Neural progenitor cell (in vitro differentiated cells): Measurements from ENCODE around the gene ASTN2. TPM values are rescaled to one million over a fixed set of nuclear protein-coding genes. Genes with fewer than 3 reads are reported as not detected.

Source experiments
- DNase-seq: peaks from one replicate; pipeline ENCODE4 v3.0.0-alpha.2; 2016; ENCODE audit warnings: low spot score
- H2AFZ ChIP-seq: fragments of 200-600 bp; sonication (generic); replicated peaks from 2 replicates; pipeline ENCODE4 v1.6.1; 2016; ENCODE audit warnings: antibody characterized with exemption
- H3F3A ChIP-seq: fragments of 200-600 bp; sonication (generic); 2 replicates; pipeline ENCODE4 v1.6.1; 2016; ENCODE audit warnings: antibody characterized with exemption, low read depth
- H3K27ac ChIP-seq: fragments of 200-600 bp; sonication (generic); 2 replicates; pipeline ENCODE4 v1.5.1; 2016; ENCODE audit warnings: mild to moderate bottlenecking
- H3K27me3 ChIP-seq: fragments of 200-600 bp; sonication (generic); 2 replicates; pipeline ENCODE4 v1.6.1; 2016; ENCODE audit warnings: mild to moderate bottlenecking, moderate library complexity
- H3K36me3 ChIP-seq: fragments of 200-600 bp; sonication (generic); 2 replicates; pipeline ENCODE4 v1.5.1; 2016
- H3K4me1 ChIP-seq: fragments of 200-600 bp; sonication (generic); 2 replicates; pipeline ENCODE4 v1.6.1; 2016; ENCODE audit warnings: mixed run types
- H3K4me2 ChIP-seq: fragments of 200-600 bp; sonication (generic); 2 replicates; pipeline ENCODE4 v1.6.1; 2016
- H3K4me3 ChIP-seq: fragments of 200-600 bp; sonication (generic); 2 replicates; pipeline ENCODE4 v1.5.1; 2016
- H3K79me2 ChIP-seq: fragments of 200-600 bp; sonication (generic); 2 replicates; pipeline ENCODE4 v1.6.1; 2016; ENCODE audit warnings: low read depth
- H3K9ac ChIP-seq: fragments of 200-600 bp; sonication (generic); 2 replicates; pipeline ENCODE4 v1.6.1; 2016
- H3K9me3 ChIP-seq: fragments of 200-600 bp; sonication (generic); 2 replicates; pipeline ENCODE4 v1.5.1; 2016; ENCODE audit warnings: low read depth
- H4K20me1 ChIP-seq: fragments of 200-600 bp; sonication (generic); 2 replicates; pipeline ENCODE4 v1.6.1; 2016; ENCODE audit warnings: low read depth
- H3K27ac Mint-ChIP-seq: 3 replicates; pipeline ENCODE4 v1.8.0; 2021; ENCODE audit warnings: mixed read lengths
- H3K27me3 Mint-ChIP-seq: 2 replicates; pipeline ENCODE4 v1.8.0; 2022; ENCODE audit warnings: low read depth, mild to moderate bottlenecking, inconsistent platforms, moderate library complexity, mixed read lengths; ENCODE audit not compliant: insufficient read depth
- H3K36me3 Mint-ChIP-seq: 3 replicates; pipeline ENCODE4 v1.8.0; 2021; ENCODE audit warnings: mixed read lengths
- H3K4me1 Mint-ChIP-seq: 3 replicates; pipeline ENCODE4 v1.8.0; 2021; ENCODE audit warnings: mixed read lengths
- H3K4me3 Mint-ChIP-seq: 3 replicates; pipeline ENCODE4 v1.8.0; 2021; ENCODE audit warnings: mild to moderate bottlenecking, moderate library complexity, mixed read lengths
- H3K9me3 Mint-ChIP-seq: 3 replicates; pipeline ENCODE4 v1.8.0; 2020; ENCODE audit warnings: mixed read lengths
- CTCF ChIP-seq: fragments of 200-600 bp; sonication (generic); IDR thresholded peaks from 2 replicates; pipeline ENCODE4 v1.5.1; 2017; ENCODE audit warnings: antibody characterized with exemption, mild to moderate bottlenecking
- EZH2 ChIP-seq: fragments of 200-600 bp; sonication (generic); IDR thresholded peaks from 2 replicates; pipeline ENCODE4 v1.6.1; 2017; ENCODE audit warnings: antibody characterized with exemption, mild to moderate bottlenecking, moderate library complexity
- EZH2phosphoT487 ChIP-seq: fragments of 200-600 bp; sonication (generic); IDR thresholded peaks from 2 replicates; pipeline ENCODE4 v1.6.1; 2017; ENCODE audit warnings: antibody characterized with exemption
- total RNA-seq: library from RNA; depleted of rRNA; stranded (reverse); fragments of >200 nt; gene quantifications from 2 replicates; pipeline ENCODE4 v1.2.3, GENCODE V29; 2015; ENCODE audit warnings: low replicate concordance

Gene ASTN2
- total RNA-seq, 1 donor from 2014 or later, result 8.0 TPM

GRCh38 chr9:116737152-116737546, 677.7 kb downstream of the ASTN2 start:
- Histone ChIP-seq H2AFZ (no peak overlapping the region), H3K27ac (no peak overlapping the region), H3K4me1 (no peaks in the 10 kb centered on the region), H3K9ac (no peak overlapping the region), H3F3A (no peaks in the 10 kb centered on the region), H3K9me3 (no peaks in the 10 kb centered on the region), H3K4me3 (no peak overlapping the region), H3K79me2 (no peaks in the 10 kb centered on the region), H4K20me1 (no peaks in the 10 kb centered on the region), H3K36me3 (no peaks in the 10 kb centered on the region), H3K4me2 (no peak overlapping the region), H3K27me3 (no peaks in the 10 kb centered on the region)
- peak; percentile 95 for DNase-seq
- no peaks in the 10 kb centered on the region for H3K4me1 Mint-ChIP-seq
- H3K9me3 Mint-ChIP-seq, result no peaks in the 10 kb centered on the region
- no peaks in the 10 kb centered on the region for H3K36me3 Mint-ChIP-seq
- TF ChIP-seq EZH2 (no peak), CTCF (peak; percentile 92), EZH2phosphoT487 (no peak)
- H3K27ac Mint-ChIP-seq, result no peak overlapping the region
- no peak overlapping the region for H3K4me3 Mint-ChIP-seq
- H3K27me3 Mint-ChIP-seq, result peaks cover 5% of the 10 kb centered on the region

GRCh38 chr9:116736399-116737151, 678.3 kb downstream of the ASTN2 start:
- no peak overlapping the region for H3K27ac Mint-ChIP-seq
- no peak for DNase-seq
- H3K36me3 Mint-ChIP-seq, result no peaks in the 10 kb centered on the region
- H3K27me3 Mint-ChIP-seq, result peaks cover 2% of the 10 kb centered on the region
- no peaks in the 10 kb centered on the region for H3K4me1 Mint-ChIP-seq
- H3K27ac ChIP-seq, result no peak overlapping the region
- no peaks in the 10 kb centered on the region for H4K20me1 ChIP-seq
- H3K9me3 Mint-ChIP-seq, result no peaks in the 10 kb centered on the region
- no peaks in the 10 kb centered on the region for H3K4me1 ChIP-seq
- H3K9me3 ChIP-seq, result no peaks in the 10 kb centered on the region
- H3K4me3 Mint-ChIP-seq, result no peak overlapping the region
- H3K79me2 ChIP-seq, result no peaks in the 10 kb centered on the region
- H3K4me3 ChIP-seq, result no peak overlapping the region
- TF ChIP-seq CTCF, result no peak
- TF ChIP-seq EZH2phosphoT487, result no peak
- TF ChIP-seq EZH2, result no peak
- no peaks in the 10 kb centered on the region for H3K36me3 ChIP-seq
- no peak overlapping the region for H2AFZ ChIP-seq
- H3K4me2 ChIP-seq, result no peak overlapping the region
- no peak overlapping the region for H3K9ac ChIP-seq
- no peaks in the 10 kb centered on the region for H3F3A ChIP-seq
- H3K27me3 ChIP-seq, result no peaks in the 10 kb centered on the region

- H3K36me3 ChIP-seq, result no peaks in the 10 kb centered on the region
- no peak overlapping the region for H3K27ac Mint-ChIP-seq
- H3F3A ChIP-seq, result no peaks in the 10 kb centered on the region
- no peaks in the 10 kb centered on the region for H3K27me3 ChIP-seq
- H3K4me1 Mint-ChIP-seq, result no peaks in the 10 kb centered on the region
- H3K36me3 Mint-ChIP-seq, result no peaks in the 10 kb centered on the region
- H3K4me1 ChIP-seq, result no peaks in the 10 kb centered on the region
- no peak for DNase-seq
- H3K4me3 Mint-ChIP-seq, result no peak overlapping the region
- H2AFZ ChIP-seq, result no peak overlapping the region
- H3K9me3 ChIP-seq, result no peaks in the 10 kb centered on the region
- no peaks in the 10 kb centered on the region for H3K79me2 ChIP-seq
- no peak overlapping the region for H3K9ac ChIP-seq
- H3K27me3 Mint-ChIP-seq, result peaks cover 2% of the 10 kb centered on the region
- H3K27ac ChIP-seq, result no peak overlapping the region
- H3K4me3 ChIP-seq, result no peak overlapping the region
- no peaks in the 10 kb centered on the region for H3K9me3 Mint-ChIP-seq
- H4K20me1 ChIP-seq, result no peaks in the 10 kb centered on the region
- TF ChIP-seq CTCF, result no peak
- no peak for TF ChIP-seq EZH2phosphoT487
- no peak for TF ChIP-seq EZH2
- H3K4me2 ChIP-seq, result no peak overlapping the region
These were observed 681.7 kb downstream of the ASTN2 start for GRCh38 chr9:116733010-116733641.
